Measurements from ENCODE around the gene DDX3X. TPM values are rescaled to one million over a fixed set of nuclear protein-coding genes. Genes with fewer than 3 reads are reported as not detected.
"Not testable (repeated sequence)": the region's sequence is repeated elsewhere in the genome, so short reads cannot be mapped to it uniquely, and the experiment has no call there.

Gene DDX3X
- total RNA-seq: 100 to 1,000 TPM; 170 to 252 (median 224) TPM

- peak; percentile 69 to 98 for DNase-seq (ENCODE audit: low spot score in 2 of 2)
- no peak for TF ChIP-seq CTCF (IDR thresholded peaks at IDR 0.05)
- TF ChIP-seq POLR2A (IDR thresholded peaks at IDR 0.05): peak in 1 of 2 donors; percentile 98
- peak within 1 kb of the TSS; percentile 79 for H3K4me3 ChIP-seq (ENCODE audit: low read depth, poor library complexity, severe bottlenecking)
- intact Hi-C loops (cut with DNase I; ENCODE audit: low total_unique reads): no loop called here
- WGBS, 2 donors: 0 to 1% methylated on average over 26 to 42 of the region's 47 CpGs
These were observed at the start of gene DDX3X for GRCh38 chrX:41333744-41334362. TSS of gene DDX3X (plus strand) at chrX:41334162. CDS start at chrX:41334253, 91 bp downstream.

DNA sequence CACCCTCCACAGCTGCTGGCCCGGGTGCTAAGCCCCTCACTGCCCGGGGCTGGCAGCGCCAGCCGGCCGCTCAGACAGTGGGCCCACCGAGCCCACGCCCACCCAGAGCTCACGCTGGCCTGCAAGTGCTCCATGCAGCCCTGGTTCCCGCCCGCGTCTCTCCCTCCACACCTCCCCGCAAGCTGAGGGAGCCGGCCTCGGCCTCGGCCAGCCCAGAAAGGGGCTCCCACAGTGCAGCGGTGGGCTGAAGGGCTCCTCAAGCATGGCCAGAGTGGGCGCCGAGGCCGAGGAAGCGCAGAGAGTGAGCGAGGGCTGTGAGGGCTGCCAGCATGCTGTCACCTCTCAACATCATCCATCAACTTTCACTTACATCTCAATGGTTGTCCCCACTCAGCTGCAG is 48.0 kb upstream of the DDX3X start:
- intact Hi-C loops (cut with DNase I; ENCODE audit: low total_unique reads); H3K4me3 ChIP-seq (ENCODE audit: low read depth, poor library complexity, severe bottlenecking); DNase-seq (ENCODE audit: low spot score in 2 of 2): not testable (repeated sequence)
- 94 to 96% methylated on average over 13 to 21 of the region's 21 CpGs for WGBS, 2 donors

GRCh38 chrX:41288641-41289040 is 45.3 kb upstream of the DDX3X start:
- intact Hi-C loops (cut with DNase I; ENCODE audit: low total_unique reads): no loop called here
- no peak overlapping the region for H3K4me3 ChIP-seq (ENCODE audit: low read depth, poor library complexity, severe bottlenecking)
- WGBS, 2 donors: 70 to 72% methylated on average over 4 to 6 of the region's 6 CpGs
- DNase-seq (ENCODE audit: low spot score in 2 of 2): no peak
- no peak for TF ChIP-seq POLR2A (IDR thresholded peaks at IDR 0.05)
- no peak for TF ChIP-seq CTCF (IDR thresholded peaks at IDR 0.05)

GRCh38 chrX:41289095-41289494 is 44.9 kb upstream of the DDX3X start:
- no peak for TF ChIP-seq CTCF (IDR thresholded peaks at IDR 0.05)
- TF ChIP-seq POLR2A (IDR thresholded peaks at IDR 0.05): no peak
- 67 to 70% methylated on average over 3 of the region's 3 CpGs for WGBS, 2 donors
- intact Hi-C loops (cut with DNase I; ENCODE audit: low total_unique reads): no loop called here
- DNase-seq (ENCODE audit: low spot score in 2 of 2): no peak
- no peak overlapping the region for H3K4me3 ChIP-seq (ENCODE audit: low read depth, poor library complexity, severe bottlenecking)

- no peak overlapping the region for H3K4me3 ChIP-seq (ENCODE audit: low read depth, poor library complexity, severe bottlenecking)
- intact Hi-C loops (cut with DNase I; ENCODE audit: low total_unique reads): loop anchor here (2.0 kb wide), 1 partner anchor 75 kb away; no protein-coding TSS in a partner anchor
- no peak for TF ChIP-seq CTCF (IDR thresholded peaks at IDR 0.05)
- TF ChIP-seq POLR2A (IDR thresholded peaks at IDR 0.05): no peak
- no peak for DNase-seq (ENCODE audit: low spot score in 2 of 2)
These were observed 42.7 kb upstream of the DDX3X start for GRCh38 chrX:41291309-41291708.

DNA sequence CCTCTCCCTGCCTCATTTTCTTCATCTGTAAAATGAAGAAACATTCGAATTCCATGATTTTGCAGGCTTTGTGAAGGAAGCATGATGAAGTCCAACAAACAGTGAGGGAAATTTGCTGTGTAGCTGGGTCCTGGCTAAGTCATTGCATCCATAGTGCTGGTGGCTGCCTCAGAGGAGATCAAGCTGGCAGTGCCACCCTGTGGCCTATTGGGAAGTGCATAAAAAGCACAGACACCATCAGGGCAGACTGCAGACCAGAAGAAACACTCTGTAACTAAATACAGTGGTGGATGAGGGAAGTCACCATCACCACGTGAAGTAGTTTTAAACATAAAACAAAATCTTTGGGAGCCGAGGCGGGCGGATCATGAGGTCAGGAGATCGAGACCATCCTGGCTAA is 40.7 kb upstream of the DDX3X start:
- no peak overlapping the region for H3K4me3 ChIP-seq (ENCODE audit: low read depth, poor library complexity, severe bottlenecking)
- no peak for TF ChIP-seq POLR2A (IDR thresholded peaks at IDR 0.05)
- TF ChIP-seq CTCF (IDR thresholded peaks at IDR 0.05): no peak
- WGBS, 2 donors: 86 to 94% methylated on average over 6 of the region's 6 CpGs
- DNase-seq (ENCODE audit: low spot score in 2 of 2): no peak
- intact Hi-C loops (cut with DNase I; ENCODE audit: low total_unique reads): no loop called here

Data from lower leg skin (tissue), 4 donors.